Fibroblast of skin of left quadriceps (primary cell): ENCODE measurements around the gene SH3BGRL.
A peak's percentile ranks its signal among the peaks of the same experiment; 100 is the strongest.

ENCODE experiments used
- DNase-seq, 2 experiments: peaks; one replicate each; pipeline ENCODE4 v3.0.0-alpha.2; 2013; ENCODE audit warnings: low read depth in 2 of 2

The SH3BGRL gene

DNA sequence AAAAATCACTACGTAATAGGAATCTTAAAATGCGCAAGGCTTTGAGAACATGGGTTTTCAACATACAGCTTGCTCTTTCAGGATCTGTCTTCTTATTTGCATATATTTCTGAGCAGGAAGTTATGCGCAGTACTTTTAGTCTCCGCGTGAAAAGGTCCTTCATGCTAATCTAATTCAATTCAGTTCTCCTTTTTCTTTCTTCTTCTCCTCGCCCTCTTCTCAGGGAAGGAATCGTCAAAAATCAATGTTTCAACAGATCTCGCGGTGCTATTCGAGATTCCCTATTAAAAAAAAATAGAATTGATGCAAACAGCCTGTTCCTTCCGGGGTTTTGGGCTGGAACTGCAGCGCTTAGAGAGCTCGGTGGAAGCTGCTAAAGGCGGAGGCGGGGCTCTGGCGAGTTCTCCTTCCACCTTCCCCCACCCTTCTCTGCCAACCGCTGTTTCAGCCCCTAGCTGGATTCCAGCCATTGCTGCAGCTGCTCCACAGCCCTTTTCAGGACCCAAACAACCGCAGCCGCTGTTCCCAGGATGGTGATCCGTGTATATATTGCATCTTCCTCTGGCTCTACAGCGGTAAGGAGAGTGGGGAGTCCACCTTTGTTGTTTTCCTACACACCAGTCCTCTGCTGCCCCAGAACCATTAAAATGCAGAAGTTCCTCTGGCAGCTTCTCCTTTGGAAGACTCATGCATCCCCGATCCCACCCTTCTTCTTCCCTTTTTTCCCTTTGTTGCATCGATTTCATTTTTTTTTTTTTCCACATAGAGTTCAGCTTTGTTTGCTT lies at the start of gene SH3BGRL, which contains the start of gene HMGN5:
SH3BGRL (plus strand) TSS at position 432 of the 785 bp plus-strand sequence; CDS start at position 531, 99 bp downstream.
HMGN5 (minus strand) TSS at position 243 of the 785 bp plus-strand sequence. CDS start 80,364 bp downstream, outside the sequence.
- peak; percentile 77 to 79 for DNase-seq

DNA sequence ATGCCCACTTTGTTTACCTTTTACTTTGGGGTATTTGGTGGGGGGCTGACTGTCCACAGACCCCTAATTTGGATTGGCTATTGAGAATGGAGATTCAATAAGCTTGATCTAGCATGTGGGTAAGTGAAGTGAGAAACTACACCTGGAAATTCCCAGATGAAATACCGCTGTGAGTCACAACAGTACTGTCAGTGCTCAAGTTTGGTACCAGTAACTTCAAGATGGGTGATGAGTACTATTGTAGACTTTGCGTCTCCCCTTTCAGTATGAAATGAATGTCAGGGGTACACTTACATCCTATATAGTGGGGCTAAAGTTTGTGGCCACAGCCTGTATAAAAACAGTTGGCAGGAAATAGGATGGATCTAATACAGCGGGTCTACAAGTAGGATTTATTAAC lies 33.5 kb upstream of the SH3BGRL start:
- DNase-seq = no peak

DNA sequence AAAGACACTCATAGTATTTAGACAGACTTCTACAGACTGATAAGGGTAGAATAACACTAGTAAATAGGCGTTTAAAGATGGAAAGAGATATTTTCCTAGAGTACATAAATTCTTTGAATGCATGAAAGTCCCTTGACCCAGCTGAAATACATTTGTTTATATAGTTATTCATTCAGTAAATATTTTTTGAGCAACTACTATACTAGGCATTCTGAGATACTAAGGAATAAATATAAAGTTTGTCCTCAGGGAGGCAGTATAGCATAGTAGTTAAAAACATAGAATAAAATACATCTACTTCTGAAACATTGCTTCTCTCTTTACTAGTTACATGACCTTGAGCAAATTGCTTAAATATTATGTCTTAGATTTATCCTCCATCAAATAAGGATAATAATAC lies 27.6 kb upstream of the SH3BGRL start:
- DNase-seq = peak in 1 of 2 experiments; percentile 5

DNA sequence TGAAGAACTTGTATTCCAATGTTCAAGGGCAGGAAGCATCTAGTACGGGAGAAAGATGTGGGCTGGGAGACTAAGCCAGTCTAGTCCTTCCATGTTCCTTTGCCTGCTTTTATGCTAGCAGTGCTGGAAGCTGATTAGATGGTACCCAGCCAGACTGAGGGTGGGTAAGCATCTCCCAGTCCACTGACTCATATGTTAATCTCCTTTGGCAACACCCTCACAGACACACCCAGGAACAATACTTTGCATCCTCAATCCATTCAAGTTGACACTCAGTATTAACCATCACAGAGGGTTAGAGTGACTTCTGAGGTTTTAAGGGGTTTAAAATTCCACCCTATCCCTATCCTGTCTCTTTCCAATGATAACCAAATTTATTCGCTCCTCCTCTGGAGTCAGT lies 6.6 kb upstream of the SH3BGRL start:
- no peak for DNase-seq

DNA sequence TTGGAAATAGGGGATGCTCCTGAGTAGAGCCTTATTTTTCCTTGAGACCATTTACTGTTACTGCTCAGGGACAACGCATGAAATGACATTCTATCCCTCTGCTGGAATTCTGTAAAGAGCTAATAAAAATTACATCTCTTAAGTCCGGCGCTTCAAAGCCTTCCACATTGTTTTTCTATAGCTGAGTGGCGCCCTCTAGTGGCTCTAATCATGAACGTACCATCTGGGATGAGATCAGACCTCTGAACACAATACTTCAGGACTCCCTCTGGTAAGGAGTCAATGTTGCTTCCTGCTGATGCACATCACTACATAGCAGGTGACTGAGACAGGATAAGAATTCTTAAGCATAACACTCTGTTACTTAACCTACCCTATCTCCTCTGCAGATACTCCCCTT lies 6.2 kb upstream of the SH3BGRL start:
- DNase-seq = peak in 1 of 2 experiments; percentile 20

DNA sequence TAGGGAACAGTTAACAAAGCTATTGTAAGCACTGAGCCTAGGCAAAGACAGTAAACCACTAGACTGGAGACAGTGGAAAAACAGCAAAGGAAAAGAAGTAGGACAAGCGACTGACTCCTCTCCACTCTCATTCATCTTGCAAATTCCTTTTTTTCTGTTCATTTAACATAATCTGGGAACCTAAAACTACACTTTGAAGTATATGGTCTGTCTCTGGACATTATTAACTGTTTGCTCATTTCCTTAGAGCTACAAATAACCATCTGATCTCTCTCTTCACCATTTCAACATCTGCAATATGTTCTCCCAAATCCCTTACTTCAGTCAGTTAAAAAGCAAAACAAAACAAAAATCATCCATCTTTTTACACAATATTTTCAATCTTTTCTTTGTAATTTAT lies 831 bp upstream of the SH3BGRL start:
- no peak for DNase-seq

DNA sequence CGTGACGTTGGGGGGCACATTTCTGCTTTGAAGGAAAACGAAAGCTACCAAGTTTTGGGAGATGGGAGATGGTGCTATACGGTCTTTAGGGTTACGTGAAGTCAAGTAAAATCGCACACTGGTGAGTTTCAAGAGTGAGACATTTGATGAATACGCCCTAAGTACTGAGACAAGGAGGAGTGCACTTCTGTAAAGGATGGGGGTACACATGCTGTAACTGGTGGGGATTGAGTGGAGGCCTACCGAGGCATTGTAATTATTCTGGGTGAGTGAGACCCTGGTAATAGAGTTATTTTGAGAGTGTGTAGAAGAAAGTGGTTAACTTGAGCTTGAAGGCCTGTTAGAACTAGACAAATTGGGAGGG lies 536 bp downstream of the SH3BGRL start:
- no peak for DNase-seq

DNA sequence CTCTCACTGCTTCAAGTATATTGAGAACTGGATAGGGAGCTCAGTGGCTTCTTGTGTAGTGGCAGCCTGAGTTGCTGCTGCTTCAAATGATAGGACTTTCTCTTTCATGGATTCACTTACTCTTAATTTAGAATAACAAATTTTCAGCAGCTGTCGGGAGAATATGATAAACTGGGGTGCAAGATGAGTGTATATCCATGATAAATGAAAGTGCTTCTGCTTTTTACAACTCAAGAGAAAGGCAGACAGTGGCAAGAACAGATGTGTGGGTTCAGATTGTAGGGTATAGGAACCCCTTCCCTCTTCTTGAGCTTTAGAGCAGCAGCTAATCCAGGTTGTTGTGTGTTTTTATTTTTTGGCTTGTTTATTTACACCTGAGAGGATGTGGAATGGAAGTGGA lies 1.0 kb downstream of the SH3BGRL start:
- DNase-seq = no peak

DNA sequence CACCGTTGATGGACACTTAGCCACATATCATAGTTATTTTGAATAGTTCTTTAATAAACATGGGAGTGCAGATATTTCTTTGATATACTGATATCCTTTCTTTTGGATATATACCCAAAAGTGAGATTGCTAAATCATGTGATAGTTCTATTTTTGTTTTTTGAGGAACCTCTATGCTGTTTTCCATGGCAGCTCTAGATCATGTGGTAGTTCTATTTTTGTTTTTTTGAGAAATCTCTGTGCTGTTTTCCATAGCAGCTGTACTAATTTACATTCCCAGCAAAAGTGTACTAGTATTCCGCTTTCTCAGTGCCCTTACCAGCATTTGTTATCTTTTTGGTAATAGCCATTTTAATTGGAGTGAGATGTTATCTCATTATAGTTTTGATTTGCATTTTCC lies 3.6 kb downstream of the SH3BGRL start:
- no peak for DNase-seq

DNA sequence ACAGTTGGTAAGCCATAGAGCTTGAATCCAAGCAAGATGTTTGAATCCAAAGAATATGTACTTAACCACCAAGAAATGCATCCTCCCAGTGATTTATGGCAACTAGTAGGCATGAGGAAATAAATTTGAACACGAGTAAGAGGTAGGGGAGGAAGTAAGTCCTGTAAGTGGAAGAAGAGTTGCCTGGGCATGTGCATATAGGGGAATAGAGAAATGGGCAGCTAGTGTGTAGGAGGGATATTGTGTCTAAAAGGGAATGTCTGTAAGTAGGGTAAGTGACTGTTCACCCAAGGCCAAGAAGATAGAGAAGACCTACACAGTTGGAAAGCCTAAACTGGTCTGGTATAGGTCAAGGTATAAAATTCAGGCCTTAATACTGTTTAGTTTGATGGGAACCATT lies 4.6 kb downstream of the SH3BGRL start:
- DNase-seq = no peak

DNA sequence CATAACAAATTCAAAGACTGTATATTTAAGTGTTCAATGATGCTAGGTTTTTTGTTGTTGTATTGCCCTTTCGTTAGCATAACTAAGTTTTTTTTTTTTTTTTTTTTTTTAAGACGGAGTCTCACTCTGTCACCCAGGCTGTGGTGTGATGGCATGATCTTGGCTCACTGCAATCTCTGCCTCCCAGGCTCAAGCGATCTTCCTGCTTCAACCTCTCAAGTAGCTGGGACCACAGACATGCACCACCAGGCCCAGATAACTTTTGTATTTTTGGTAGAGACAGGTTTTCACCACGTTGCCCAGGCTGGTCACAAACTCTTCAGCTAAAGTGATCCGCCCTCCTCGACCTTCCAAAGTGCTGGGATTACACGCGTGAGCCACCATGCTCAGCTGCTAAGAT lies 7.0 kb downstream of the SH3BGRL start:
- DNase-seq = no peak

DNA sequence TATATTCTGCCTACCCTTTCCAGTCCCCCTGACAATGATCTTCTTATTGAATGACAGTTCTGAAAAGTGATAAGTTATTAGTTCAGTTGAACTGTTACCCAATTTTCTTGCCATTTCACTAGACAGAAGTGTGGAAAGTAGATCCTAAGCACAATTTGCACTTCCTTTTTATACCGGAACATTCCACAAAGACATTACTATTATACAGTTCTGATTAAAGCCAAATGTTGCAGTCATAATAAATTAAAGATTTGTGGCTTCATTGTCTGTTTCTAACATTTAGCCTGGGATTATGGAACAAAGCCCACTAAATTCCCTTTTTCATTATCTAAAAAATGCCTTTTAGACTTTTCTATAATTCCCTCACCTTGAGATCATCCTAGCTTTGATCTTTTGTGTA lies 13.8 kb downstream of the SH3BGRL start:
- DNase-seq = no peak

DNA sequence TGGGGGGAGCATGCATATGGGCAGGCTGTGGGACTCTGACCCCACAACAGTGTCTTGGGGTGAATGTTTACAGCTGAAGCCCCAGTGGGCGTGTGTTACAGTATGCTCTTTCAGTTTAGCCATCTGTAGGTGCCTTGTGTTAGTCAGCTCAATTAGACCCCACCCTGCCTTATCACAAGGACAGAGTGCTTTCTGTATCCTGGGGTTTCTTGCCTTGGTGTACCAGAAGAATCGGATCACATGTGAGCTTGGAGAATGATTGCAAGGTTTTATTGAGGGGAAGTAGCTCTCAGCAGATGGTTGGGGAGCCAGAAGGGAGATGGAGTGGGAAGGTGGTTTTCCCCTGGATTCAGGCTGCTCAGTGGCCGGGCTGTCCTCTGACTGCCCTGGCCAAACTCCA lies 27.3 kb downstream of the SH3BGRL start:
- DNase-seq = no peak

DNA sequence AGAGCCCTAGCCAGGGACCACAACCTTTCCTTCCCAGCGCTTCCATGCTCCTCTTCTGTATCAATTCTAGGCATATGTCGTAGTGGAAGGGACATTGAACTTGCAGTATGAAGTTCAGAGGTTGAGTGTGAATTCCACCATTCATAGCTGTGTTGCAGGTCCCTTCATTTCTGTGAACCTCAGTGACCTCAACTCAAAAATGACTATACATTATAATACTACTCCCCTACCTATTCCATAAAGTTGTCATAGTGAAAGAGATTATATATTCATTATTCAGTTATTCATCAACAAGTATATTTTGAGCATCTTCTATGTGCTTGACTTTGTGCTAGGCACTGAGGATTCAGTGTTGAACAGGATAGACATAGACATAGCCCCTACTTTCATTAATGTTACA lies 28.0 kb downstream of the SH3BGRL start:
- DNase-seq = no peak

DNA sequence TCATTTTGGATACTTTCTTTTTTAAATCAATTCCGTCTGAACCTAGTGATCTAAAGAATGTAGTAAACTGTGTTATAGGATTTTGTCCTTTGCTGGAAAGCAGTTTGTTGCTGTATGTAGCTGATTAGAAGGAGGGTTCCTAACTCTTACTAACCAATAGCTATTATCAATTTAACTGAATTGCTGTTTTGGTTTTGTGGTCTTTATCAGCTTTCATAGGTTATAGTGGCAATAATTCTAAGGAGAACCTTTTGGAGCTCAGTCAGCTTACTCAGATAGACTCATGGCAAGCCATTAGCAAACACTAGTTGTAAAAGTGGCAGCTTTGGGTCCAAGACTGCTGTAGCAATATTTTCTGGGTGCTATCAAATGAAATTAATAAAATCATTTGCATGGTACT lies 29.6 kb downstream of the SH3BGRL start:
- no peak for DNase-seq

DNA sequence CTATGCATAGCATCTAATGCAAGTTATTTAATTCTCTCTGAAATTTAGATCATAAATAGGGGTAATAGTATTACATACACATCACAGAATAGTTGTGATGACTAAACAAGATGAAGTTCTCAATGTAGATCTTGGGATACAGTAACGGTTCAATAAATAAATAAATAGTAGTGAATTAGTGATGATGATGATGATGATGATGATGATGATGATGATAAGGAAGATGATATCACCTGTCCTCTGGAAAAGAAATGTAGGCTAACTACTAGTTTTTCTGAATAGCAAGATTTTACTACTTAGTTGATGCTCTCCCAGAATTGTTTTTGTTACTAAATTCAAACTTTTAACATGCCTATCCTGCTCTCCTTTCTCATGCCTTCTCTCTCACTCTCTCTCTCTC lies 30.3 kb downstream of the SH3BGRL start:
- no peak for DNase-seq

DNA sequence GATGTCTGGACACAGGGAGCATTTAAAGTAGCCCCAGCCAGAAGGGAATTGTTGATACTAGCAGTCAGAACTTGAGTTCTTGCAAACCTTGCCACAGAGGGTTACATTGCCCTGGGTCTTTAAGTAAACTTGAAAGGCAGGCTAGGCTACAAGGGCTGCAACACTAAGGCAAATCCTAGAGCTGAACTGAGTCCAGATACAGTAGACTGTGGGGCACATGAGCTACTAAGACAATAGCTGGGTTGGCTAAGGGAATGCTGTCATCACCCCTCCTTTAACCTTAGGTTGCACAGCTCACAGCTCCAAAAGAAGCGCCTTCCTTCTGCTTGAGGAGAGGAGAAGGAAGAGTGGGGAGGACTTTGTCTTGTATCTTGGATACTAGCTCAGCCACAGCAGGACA lies 35.6 kb downstream of the SH3BGRL start:
- no peak for DNase-seq

DNA sequence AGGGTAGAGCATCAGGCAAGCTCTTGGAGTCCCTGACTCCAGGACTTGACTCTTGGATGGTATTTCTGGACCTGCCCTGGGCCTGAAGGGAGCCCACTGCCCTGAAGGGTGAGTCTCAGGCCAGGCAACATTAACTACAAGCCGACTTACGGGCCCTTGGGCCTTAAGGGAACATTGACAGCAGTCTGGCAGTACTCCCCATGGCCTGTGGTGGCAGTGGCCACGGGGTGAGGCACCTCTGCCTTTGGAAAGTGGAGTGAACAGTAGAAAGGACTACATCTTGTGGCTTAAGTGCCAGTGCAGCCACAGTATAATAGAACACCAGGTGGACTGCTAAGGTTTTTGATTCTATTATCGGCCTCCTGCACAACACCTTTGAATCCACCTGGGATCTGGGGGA lies 36.3 kb downstream of the SH3BGRL start:
- no peak for DNase-seq

DNA sequence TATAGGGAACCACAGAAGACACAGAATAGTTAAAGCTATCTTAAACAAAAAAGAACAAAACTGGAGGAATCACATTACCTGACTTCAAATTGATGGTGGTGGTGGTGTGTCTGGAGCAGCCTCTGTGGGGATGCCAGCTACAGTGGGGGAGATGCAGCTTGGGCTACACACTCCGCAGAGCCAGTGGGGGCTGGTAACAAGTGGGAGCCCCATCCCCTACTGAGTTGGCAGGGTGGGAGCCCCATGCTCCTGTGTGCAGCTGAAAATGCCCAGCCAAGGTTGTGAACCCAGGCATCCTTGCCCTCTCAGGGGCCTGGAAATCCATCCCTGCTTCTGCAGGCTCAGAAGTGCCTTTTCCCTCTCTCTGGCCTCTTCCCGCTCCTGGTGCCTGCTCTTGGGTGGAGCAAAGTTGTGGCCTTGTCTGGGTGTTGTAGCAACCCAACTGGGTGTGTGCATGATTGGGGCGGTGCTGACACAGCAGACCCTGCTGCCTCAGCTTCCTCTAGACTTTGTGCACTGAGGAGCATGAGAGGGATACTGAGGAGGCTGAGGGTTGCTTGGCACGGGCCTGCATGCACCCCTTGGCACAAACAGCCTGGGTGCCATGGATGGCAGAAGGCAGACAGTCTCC lies 38.9 kb downstream of the SH3BGRL start:
- no peak for DNase-seq

DNA sequence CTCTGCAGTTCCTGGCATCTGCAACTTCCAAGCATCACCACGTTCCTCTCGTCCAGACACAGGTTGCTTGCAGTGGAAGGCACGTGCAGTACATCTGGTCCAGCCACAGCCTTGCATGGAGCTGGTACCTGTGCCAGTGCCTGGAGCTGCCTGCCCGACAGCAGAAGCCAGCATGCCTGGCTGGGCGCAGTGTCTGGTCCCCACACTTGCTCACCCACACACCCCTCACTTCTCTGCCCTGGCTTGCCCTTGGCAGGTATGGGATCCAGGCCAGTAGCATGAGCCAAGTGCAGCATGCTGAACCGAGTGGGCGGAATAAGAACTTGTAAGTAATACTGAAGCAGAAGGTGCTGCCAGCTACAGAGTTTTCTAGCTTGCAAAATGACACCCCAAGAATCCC lies 39.9 kb downstream of the SH3BGRL start:
- no peak for DNase-seq

DNA sequence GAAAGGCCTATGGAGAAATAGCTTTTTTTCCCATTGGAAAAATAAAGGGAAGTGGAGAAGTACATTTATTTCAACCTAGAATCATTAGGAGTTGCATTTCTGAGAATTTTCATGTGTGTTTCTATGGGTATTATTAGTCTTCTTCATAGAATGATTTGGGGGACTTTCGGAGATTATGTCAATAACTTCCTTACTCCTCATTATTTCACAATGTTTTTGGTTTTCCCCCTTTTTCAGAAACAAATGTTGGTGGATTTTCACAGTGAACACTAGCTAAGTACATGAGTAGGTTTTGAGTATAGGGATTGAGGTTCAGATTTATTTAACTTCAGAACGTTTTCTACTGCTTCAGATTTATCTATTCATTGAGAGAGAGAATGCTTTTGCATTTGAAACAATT lies 54.0 kb downstream of the SH3BGRL start:
- DNase-seq = no peak

DNA sequence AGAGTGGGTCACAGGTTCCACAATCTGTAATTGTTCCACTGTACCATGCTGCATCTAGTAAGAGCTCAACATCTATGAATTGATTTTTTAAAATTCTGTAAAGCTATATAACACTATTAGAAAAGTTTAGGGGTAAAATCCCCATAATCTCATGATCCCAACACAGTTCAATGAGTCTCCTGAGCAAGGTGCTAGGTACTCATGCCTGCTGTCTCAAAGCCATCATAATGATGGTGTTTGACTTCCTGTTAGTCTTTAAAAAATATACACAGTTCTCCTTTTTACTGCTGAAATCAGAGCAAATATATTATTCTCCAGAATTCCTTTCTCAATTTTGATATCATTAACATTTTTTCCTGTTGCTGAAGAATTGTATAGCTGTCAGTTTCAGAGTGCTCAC lies 55.9 kb downstream of the SH3BGRL start:
- no peak for DNase-seq

DNA sequence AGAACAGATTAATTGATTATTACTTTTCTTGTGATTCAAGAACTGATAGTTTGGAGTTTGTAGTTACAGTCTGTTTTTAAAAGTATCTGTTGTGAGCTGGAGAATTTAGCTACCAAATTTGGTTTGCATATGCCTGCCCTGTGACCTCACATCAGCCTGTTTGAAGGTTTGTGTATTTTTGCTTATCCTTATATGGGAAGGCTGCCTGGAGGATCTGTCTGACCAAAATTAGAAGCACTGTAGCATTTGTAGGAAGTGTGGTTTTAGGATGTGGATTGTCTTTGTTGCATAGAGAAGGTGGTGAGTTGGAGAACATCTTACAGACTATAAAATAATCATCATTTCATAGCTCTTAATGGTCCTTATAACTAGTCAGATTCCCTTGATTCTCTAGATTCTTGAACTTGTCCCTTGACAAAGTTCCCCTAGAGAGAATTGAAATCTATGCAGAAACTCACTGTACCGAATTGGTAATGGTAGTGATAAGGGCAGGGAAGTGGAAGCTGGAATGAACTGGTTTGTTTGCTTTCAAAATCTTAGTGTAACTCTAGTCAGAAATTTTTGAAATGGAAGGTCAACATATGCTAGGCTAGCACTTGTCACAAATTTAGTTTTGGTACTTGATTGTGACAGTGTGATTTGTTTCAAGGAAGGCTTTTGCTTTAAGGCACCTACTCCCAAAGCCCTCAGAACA lies 57.3 kb downstream of the SH3BGRL start:
- peak; percentile 60 to 65 for DNase-seq
